DOHH2 (cell line): ENCODE measurements around the gene NDUFC1.
A peak's percentile ranks its signal among the peaks of the same experiment; 100 is the strongest.

Source experiments
- EZH2phosphoT487 ChIP-seq: fragments of 200-600 bp; sonication (generic); IDR thresholded peaks from 2 replicates; pipeline ENCODE4 v1.6.1; 2017; ENCODE audit warnings: borderline replicate concordance, mild to moderate bottlenecking, antibody characterized with exemption, low read length, moderate library complexity, mixed read lengths
- TF ChIP-seq, protein P1 (sequence below): fragments of 200-600 bp; sonication (generic); IDR thresholded peaks from one replicate; pipeline ENCODE4 v1.5.1; 2014; ENCODE audit warnings: antibody characterized with exemption, mild to moderate bottlenecking, low read depth, low read length; ENCODE audit not compliant: poor library complexity, severe bottlenecking

GRCh38 chr4:139279760-139280620, 22.3 kb downstream of the NDUFC1 start, which contains the start of gene MGARP:
- TF ChIP-seq, protein P1, sequence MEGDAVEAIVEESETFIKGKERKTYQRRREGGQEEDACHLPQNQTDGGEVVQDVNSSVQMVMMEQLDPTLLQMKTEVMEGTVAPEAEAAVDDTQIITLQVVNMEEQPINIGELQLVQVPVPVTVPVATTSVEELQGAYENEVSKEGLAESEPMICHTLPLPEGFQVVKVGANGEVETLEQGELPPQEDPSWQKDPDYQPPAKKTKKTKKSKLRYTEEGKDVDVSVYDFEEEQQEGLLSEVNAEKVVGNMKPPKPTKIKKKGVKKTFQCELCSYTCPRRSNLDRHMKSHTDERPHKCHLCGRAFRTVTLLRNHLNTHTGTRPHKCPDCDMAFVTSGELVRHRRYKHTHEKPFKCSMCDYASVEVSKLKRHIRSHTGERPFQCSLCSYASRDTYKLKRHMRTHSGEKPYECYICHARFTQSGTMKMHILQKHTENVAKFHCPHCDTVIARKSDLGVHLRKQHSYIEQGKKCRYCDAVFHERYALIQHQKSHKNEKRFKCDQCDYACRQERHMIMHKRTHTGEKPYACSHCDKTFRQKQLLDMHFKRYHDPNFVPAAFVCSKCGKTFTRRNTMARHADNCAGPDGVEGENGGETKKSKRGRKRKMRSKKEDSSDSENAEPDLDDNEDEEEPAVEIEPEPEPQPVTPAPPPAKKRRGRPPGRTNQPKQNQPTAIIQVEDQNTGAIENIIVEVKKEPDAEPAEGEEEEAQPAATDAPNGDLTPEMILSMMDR: no peak
- peak; percentile 7; the same call in 1 of the 2 replicates for TF ChIP-seq EZH2phosphoT487
